G401.6 (cell line): ENCODE measurements around the gene CFAP119.

Experiments used
- FAIRE-seq: peaks from 2 replicates; lab custom pipeline; 2012; peaks lifted over from hg19 to GRCh38; lab: Jason Lieb, UNC

CFAP119 gene

GRCh38 chr16:30762991-30763725, 1.3 kb upstream of the CFAP119 start:
- no peak for FAIRE-seq

GRCh38 chr16:30761427-30761927, 385 bp downstream of the CFAP119 start:
- no peak for FAIRE-seq

GRCh38 chr16:30760577-30761426, 1.1 kb downstream of the CFAP119 start:
- FAIRE-seq, result no peak

- no peak for FAIRE-seq
Measured at GRCh38 chr16:30760001-30760559, 1.8 kb downstream of the CFAP119 start.

GRCh38 chr16:30758988-30759491, 2.8 kb downstream of the CFAP119 start:
- FAIRE-seq, result no peak

GRCh38 chr16:30757316-30757715, 4.5 kb downstream of the CFAP119 start:
- no peak for FAIRE-seq

- no peak for FAIRE-seq
Measured at GRCh38 chr16:30756781-30757100, 5.1 kb downstream of the CFAP119 start.

GRCh38 chr16:30755955-30756780, 5.7 kb downstream of the CFAP119 start:
- FAIRE-seq, result no peak

- no peak for FAIRE-seq
Measured at GRCh38 chr16:30753596-30753995, 8.3 kb downstream of the CFAP119 start.

GRCh38 chr16:30750876-30751465, 10.9 kb downstream of the CFAP119 start:
- FAIRE-seq, result no peak

GRCh38 chr16:30750201-30750600, 11.7 kb downstream of the CFAP119 start:
- FAIRE-seq, result no peak

GRCh38 chr16:30748634-30749445, 13.0 kb downstream of the CFAP119 start:
- no peak for FAIRE-seq

- FAIRE-seq, result peak; percentile 99
Measured at GRCh38 chr16:30747799-30748633, 13.8 kb downstream of the CFAP119 start, which contains the start of gene PHKG2. Gene PHKG2 (plus strand): TSS chr16:30748425. CDS start chr16:30748821, 396 bp downstream.

- peak; percentile 49 for FAIRE-seq
Measured at GRCh38 chr16:30747331-30747730, 14.5 kb downstream of the CFAP119 start.

GRCh38 chr16:30746638-30747175, 15.2 kb downstream of the CFAP119 start:
- peak; percentile 23 for FAIRE-seq

- no peak for FAIRE-seq
Measured at GRCh38 chr16:30745082-30745481, 16.8 kb downstream of the CFAP119 start.

- no peak for FAIRE-seq
Measured at GRCh38 chr16:30744183-30744582, 17.7 kb downstream of the CFAP119 start.

GRCh38 chr16:30743716-30744115, 18.1 kb downstream of the CFAP119 start:
- no peak for FAIRE-seq

GRCh38 chr16:30741461-30741914, 20.4 kb downstream of the CFAP119 start:
- FAIRE-seq, result peak; percentile 71
